Fibroblast of lung (primary cell): ENCODE measurements around the gene TXK. TPM values are rescaled to one million over a fixed set of nuclear protein-coding genes. Genes with fewer than 3 reads are reported as not detected.

ENCODE experiments used
- DNase-seq, 2 donors: peaks; one replicate each; pipeline versions ENCODE4 v3.0.0 to v3.0.0-alpha.2; 2010; ENCODE audit warnings: low read depth in 2 of 2
- H2AFZ ChIP-seq: 2 replicates; pipeline ENCODE4 v1.5.1; 2012; ENCODE audit warnings: low read length, control low read depth, inconsistent platforms
- H3K27ac ChIP-seq: 2 replicates; pipeline ENCODE4 v1.5.1; 2011; ENCODE audit warnings: low read length, control low read depth; ENCODE audit not compliant: insufficient read depth
- H3K27me3 ChIP-seq: 2 replicates; pipeline ENCODE4 v1.5.1; 2011; ENCODE audit warnings: mild to moderate bottlenecking, low read length; ENCODE audit not compliant: control insufficient read depth, insufficient read depth
- H3K36me3 ChIP-seq: 2 replicates; pipeline ENCODE4 v1.5.1; 2011; ENCODE audit warnings: low read length; ENCODE audit not compliant: control insufficient read depth, insufficient read depth
- H3K4me1 ChIP-seq: 2 replicates; pipeline ENCODE4 v1.5.1; 2011; ENCODE audit warnings: low read length; ENCODE audit not compliant: control insufficient read depth, insufficient read depth; ENCODE audit errors: extremely low read depth
- H3K4me2 ChIP-seq: 2 replicates; pipeline ENCODE4 v1.5.1; 2011; ENCODE audit warnings: low read length, control low read depth; ENCODE audit not compliant: insufficient read depth; ENCODE audit errors: extremely low read depth
- H3K4me3 ChIP-seq, 4 experiments: fragments of 200-600 bp in 1 of 4; sonication (generic) in 1 of 4; replicated peaks in 1 of 4; 2 replicates each; pipeline ENCODE4 v1.5.1; 2011 to 2016; ENCODE audit warnings: low read length in 4 of 4, low read depth in 3 of 4, mild to moderate bottlenecking in 3 of 4, control low read depth in 2 of 4, inconsistent platforms in 1 of 4, mixed read lengths in 1 of 4; ENCODE audit not compliant: insufficient read depth in 1 of 4; ENCODE audit errors: control extremely low read depth in 1 of 4
- H3K79me2 ChIP-seq: 2 replicates; pipeline ENCODE4 v1.5.1; 2012; ENCODE audit warnings: mild to moderate bottlenecking, low read length, inconsistent platforms; ENCODE audit not compliant: control insufficient read depth, insufficient read depth
- H3K9ac ChIP-seq: 2 replicates; pipeline ENCODE4 v1.5.1; 2011; ENCODE audit warnings: mild to moderate bottlenecking, low read length, control low read depth; ENCODE audit not compliant: insufficient read depth
- H3K9me3 ChIP-seq: 2 replicates; pipeline ENCODE4 v1.5.1; 2012; ENCODE audit warnings: low read depth, low read length; ENCODE audit not compliant: control insufficient read depth, insufficient read depth
- H4K20me1 ChIP-seq: 2 replicates; pipeline ENCODE4 v1.5.1; 2011; ENCODE audit warnings: low read length; ENCODE audit not compliant: control insufficient read depth, insufficient read depth; ENCODE audit errors: extremely low read depth
- CTCF ChIP-seq, 2 donors: IDR thresholded peaks in 1 of 2; conservative IDR thresholded peaks in 1 of 2; 1 replicate in 1 of 2; 2 replicates in 1 of 2; pipeline ENCODE4 v1.5.1; 2011 to 2012; ENCODE audit warnings: low read length in 2 of 2, control low read depth in 1 of 2, inconsistent platforms in 1 of 2, low read depth in 1 of 2, mild to moderate bottlenecking in 1 of 2
- EZH2 ChIP-seq: IDR thresholded peaks from 2 replicates; pipeline ENCODE4 v1.5.1; 2012; ENCODE audit warnings: low read length, control low read depth, mild to moderate bottlenecking; ENCODE audit errors: missing control alignments
- polyA plus RNA-seq, 2 donors: library from polyadenylated mRNA; depleted of rRNA in 1 of 2; stranded (reverse) in 1 of 2; unstranded in 1 of 2; fragments of >200 nt; gene quantifications; 2 replicates each; pipeline ENCODE4 v1.2.1, GENCODE V29; 2011 to 2012; ENCODE audit warnings: missing spikeins in 1 of 2
- total RNA-seq: library from RNA; depleted of rRNA; stranded (reverse); fragments of >200 nt; gene quantifications from 2 replicates; pipeline ENCODE4 v1.2.1, GENCODE V29; 2014

Gene TXK
- total and polyA plus RNA-seq, 2 donors (not counting 1 experiment from before 2014, with no cell fraction given), result 0.05 to 0.66 TPM

- TF ChIP-seq EZH2, result no peak
- no peak for TF ChIP-seq CTCF (conservative IDR thresholded peaks at IDR 0.05 in 1 of 2, IDR thresholded peaks at IDR 0.05 in 1 of 2; ENCODE audit: low read depth in 1 of 2, low read length in 2 of 2)
Measured at GRCh38 chr4:48139691-48140090, 5.6 kb upstream of the TXK start.

GRCh38 chr4:48138936-48139335, 4.9 kb upstream of the TXK start:
- Histone ChIP-seq H3K9ac (no peak overlapping the region), H2AFZ (no peak overlapping the region), H3K4me2 (no peak overlapping the region), H3K4me1 (no peaks in the 10 kb centered on the region), H3K27ac (no peak overlapping the region), H3K27me3 (no peaks in the 10 kb centered on the region), H3K79me2 (no peaks in the 10 kb centered on the region), H3K4me3 (no peak overlapping the region), H3K9me3 (no peaks in the 10 kb centered on the region), H4K20me1 (no peaks in the 10 kb centered on the region), H3K36me3 (no peaks in the 10 kb centered on the region)
- no peak for DNase-seq
- TF ChIP-seq EZH2 (no peak), CTCF (conservative IDR thresholded peaks at IDR 0.05 in 1 of 2, IDR thresholded peaks at IDR 0.05 in 1 of 2; ENCODE audit: low read depth in 1 of 2, low read length in 2 of 2) (no peak)

More at GRCh38 chr4:48139691-48140090, 5.6 kb upstream of the TXK start:
- no peaks in the 10 kb centered on the region for H4K20me1 ChIP-seq
- no peak overlapping the region for H3K4me3 ChIP-seq
- H3K27ac ChIP-seq, result no peak overlapping the region
- no peaks in the 10 kb centered on the region for H3K27me3 ChIP-seq
- DNase-seq, result peak in 1 of 2 donors; percentile 11
- no peak overlapping the region for H3K4me2 ChIP-seq
- H3K9ac ChIP-seq, result no peak overlapping the region
- H3K36me3 ChIP-seq, result no peaks in the 10 kb centered on the region
- H2AFZ ChIP-seq, result no peak overlapping the region
- H3K79me2 ChIP-seq, result no peaks in the 10 kb centered on the region
- no peaks in the 10 kb centered on the region for H3K4me1 ChIP-seq
- no peaks in the 10 kb centered on the region for H3K9me3 ChIP-seq

GRCh38 chr4:48138511-48138910, 4.5 kb upstream of the TXK start:
- H3K79me2 ChIP-seq, result no peaks in the 10 kb centered on the region
- no peak overlapping the region for H3K27ac ChIP-seq
- no peak overlapping the region for H3K4me2 ChIP-seq
- TF ChIP-seq CTCF (conservative IDR thresholded peaks at IDR 0.05 in 1 of 2, IDR thresholded peaks at IDR 0.05 in 1 of 2; ENCODE audit: low read depth in 1 of 2, low read length in 2 of 2), result no peak
- TF ChIP-seq EZH2, result no peak
- H3K9me3 ChIP-seq, result no peaks in the 10 kb centered on the region
- H4K20me1 ChIP-seq, result no peaks in the 10 kb centered on the region
- H3K9ac ChIP-seq, result no peak overlapping the region
- no peak overlapping the region for H2AFZ ChIP-seq
- H3K36me3 ChIP-seq, result no peaks in the 10 kb centered on the region
- no peak for DNase-seq
- no peaks in the 10 kb centered on the region for H3K4me1 ChIP-seq
- H3K27me3 ChIP-seq, result no peaks in the 10 kb centered on the region
- H3K4me3 ChIP-seq, result no peak overlapping the region
